Measurements from ENCODE around the gene CCNY.

- TF ChIP-seq POLR2A (IDR thresholded peaks at IDR 0.05) (no peak), CTCF (IDR thresholded peaks at IDR 0.05 in 4 of 5, conservative IDR thresholded peaks at IDR 0.05 in 1 of 5) (no peak)
These were observed 249.0 kb downstream of the CCNY start for GRCh38 chr10:35585356-35585755.
